Activated T-cell treated with anti-CD3 and anti-CD28 coated beads, Interleukin-2, amount 50 U/mL, for 1 hour (primary cell): Measurements from ENCODE around the gene ADAMTS19.

ENCODE experiments used
- DNase-seq: peaks from one replicate; pipeline ENCODE4 v3.0.0-alpha.2; 2020

Gene ADAMTS19

GRCh38 chr5:129698661-129699060, 238.6 kb downstream of the ADAMTS19 start:
- no peak for DNase-seq

GRCh38 chr5:129716235-129716634, 256.1 kb downstream of the ADAMTS19 start:
- no peak for DNase-seq

- no peak for DNase-seq
Observed at GRCh38 chr5:129716651-129717050, 256.6 kb downstream of the ADAMTS19 start.

- no peak for DNase-seq
Observed at GRCh38 chr5:129717751-129718310, 257.7 kb downstream of the ADAMTS19 start.

GRCh38 chr5:129718471-129719090, 258.5 kb downstream of the ADAMTS19 start:
- DNase-seq, result no peak

- no peak for DNase-seq
Observed at GRCh38 chr5:129724222-129724621, 264.1 kb downstream of the ADAMTS19 start.

- no peak for DNase-seq
Observed at GRCh38 chr5:129724647-129725046, 264.5 kb downstream of the ADAMTS19 start.

GRCh38 chr5:129739773-129740172, 279.7 kb downstream of the ADAMTS19 start:
- no peak for DNase-seq

- DNase-seq, result no peak
Observed at GRCh38 chr5:129743541-129744187, 283.6 kb downstream of the ADAMTS19 start.

- DNase-seq, result no peak
Observed at GRCh38 chr5:129745997-129746396, 285.9 kb downstream of the ADAMTS19 start.

GRCh38 chr5:129746876-129747275, 286.8 kb downstream of the ADAMTS19 start:
- no peak for DNase-seq

GRCh38 chr5:129747572-129748407, 287.7 kb downstream of the ADAMTS19 start, which contains the start of gene MINAR2:
Gene MINAR2, plus strand, starts transcription at chr5:129748094. Its CDS starts 97 bp downstream, at chr5:129748191.
- no peak for DNase-seq

GRCh38 chr5:129748913-129749880, 289.1 kb downstream of the ADAMTS19 start:
- DNase-seq, result no peak

GRCh38 chr5:129760636-129761325, 300.7 kb downstream of the ADAMTS19 start:
- no peak for DNase-seq

- DNase-seq, result no peak
Observed at GRCh38 chr5:129763651-129764050, 303.6 kb downstream of the ADAMTS19 start.

- DNase-seq, result no peak
Observed at GRCh38 chr5:129766798-129767197, 306.7 kb downstream of the ADAMTS19 start.

GRCh38 chr5:129767927-129768380, 307.9 kb downstream of the ADAMTS19 start:
- no peak for DNase-seq

- no peak for DNase-seq
Observed at GRCh38 chr5:129768735-129769134, 308.6 kb downstream of the ADAMTS19 start.

- DNase-seq, result no peak
Observed at GRCh38 chr5:129770024-129770820, 310.1 kb downstream of the ADAMTS19 start.

GRCh38 chr5:129771058-129771838, 311.1 kb downstream of the ADAMTS19 start:
- DNase-seq, result peak; percentile 23
